ENCODE results near the gene KDM8. TPM values are rescaled to one million over a fixed set of nuclear protein-coding genes. Genes with fewer than 3 reads are reported as not detected.

KDM8 gene
- total and polyA plus RNA-seq, 9 of the 15 experiments (the other 6 are each of a cell fraction or from before 2014, with no cell fraction given), result 0.61 to 9.1 (median 5.4) TPM

- Histone ChIP-seq H2AFZ (ENCODE audit: low read depth, low read length) (no peak overlapping the region), H3K4me1 (replicated peaks in 1 of 2; ENCODE audit: control insufficient read depth in 2 of 2, insufficient read depth in 2 of 2, low read length in 2 of 2) (peaks cover 2 to 37% of the 10 kb centered on the region in 2 experiments), H3K27ac (ENCODE audit: extremely low read depth, low read depth, low read length) (no peak overlapping the region), H4K20me1 (replicated peaks; ENCODE audit: control insufficient read depth, insufficient read depth, low read length) (no peaks in the 10 kb centered on the region), H3K4me2 (ENCODE audit: insufficient read depth, low read length) (no peak overlapping the region), H3K27me3 (ENCODE audit: control insufficient read depth in 2 of 2, insufficient read depth in 2 of 2, low read length in 2 of 2) (no peaks in the 10 kb centered on the region), H3K79me2 (ENCODE audit: control insufficient read depth, insufficient read depth, low read length) (no peaks in the 10 kb centered on the region), H3K9me1 (ENCODE audit: control insufficient read depth, insufficient read depth, low read length) (no peaks in the 10 kb centered on the region), H3K4me3 (no peak overlapping the region), H3K36me3 (ENCODE audit: control insufficient read depth, insufficient read depth, low read length) (peaks cover 29% of the 10 kb centered on the region; the same call in 2 of the 3 replicates), H3K9me3 (replicated peaks; ENCODE audit: control insufficient read depth, insufficient read depth, low read depth, low read length) (no peaks in the 10 kb centered on the region), H3K9ac (ENCODE audit: insufficient read depth in 1 of 2, low read depth in 2 of 2, low read length in 2 of 2) (peak overlapping the region in 1 of 2 experiments; percentile 48; a peak in 1 of 4 replicates)
- CTCF ChIA-PET (ENCODE audit: low intra/inter-chr PET ratio), result no interaction called here
- intact Hi-C loops (cut with micrococcal nuclease), result no loop called here
- in situ Hi-C loops (cut with MboI), result loop anchor here (5.0 kb wide), 1 partner anchor 142 kb away; no protein-coding TSS in a partner anchor
- TF ChIP-seq WHSC1 (IDR thresholded peaks at IDR 0.05; ENCODE audit: low read length) (no peak), MTA1 (IDR thresholded peaks at IDR 0.05; ENCODE audit: borderline replicate concordance) (no peak), ZFX (CRISPR knock-in tag; IDR thresholded peaks at IDR 0.05) (no peak)
- TF ChIP-seq, protein P1, sequence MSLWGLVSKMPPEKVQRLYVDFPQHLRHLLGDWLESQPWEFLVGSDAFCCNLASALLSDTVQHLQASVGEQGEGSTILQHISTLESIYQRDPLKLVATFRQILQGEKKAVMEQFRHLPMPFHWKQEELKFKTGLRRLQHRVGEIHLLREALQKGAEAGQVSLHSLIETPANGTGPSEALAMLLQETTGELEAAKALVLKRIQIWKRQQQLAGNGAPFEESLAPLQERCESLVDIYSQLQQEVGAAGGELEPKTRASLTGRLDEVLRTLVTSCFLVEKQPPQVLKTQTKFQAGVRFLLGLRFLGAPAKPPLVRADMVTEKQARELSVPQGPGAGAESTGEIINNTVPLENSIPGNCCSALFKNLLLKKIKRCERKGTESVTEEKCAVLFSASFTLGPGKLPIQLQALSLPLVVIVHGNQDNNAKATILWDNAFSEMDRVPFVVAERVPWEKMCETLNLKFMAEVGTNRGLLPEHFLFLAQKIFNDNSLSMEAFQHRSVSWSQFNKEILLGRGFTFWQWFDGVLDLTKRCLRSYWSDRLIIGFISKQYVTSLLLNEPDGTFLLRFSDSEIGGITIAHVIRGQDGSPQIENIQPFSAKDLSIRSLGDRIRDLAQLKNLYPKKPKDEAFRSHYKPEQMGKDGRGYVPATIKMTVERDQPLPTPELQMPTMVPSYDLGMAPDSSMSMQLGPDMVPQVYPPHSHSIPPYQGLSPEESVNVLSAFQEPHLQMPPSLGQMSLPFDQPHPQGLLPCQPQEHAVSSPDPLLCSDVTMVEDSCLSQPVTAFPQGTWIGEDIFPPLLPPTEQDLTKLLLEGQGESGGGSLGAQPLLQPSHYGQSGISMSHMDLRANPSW (CRISPR knock-in tag; IDR thresholded peaks at IDR 0.05), result no peak
- BruUV-seq (replicated peaks), result no TSS peak
- no peak for ATAC-seq
- FAIRE-seq, result no peak
- DNase-seq (ENCODE audit: extremely low read depth in 1 of 4, low spot score in 3 of 4), result no peak
- POLR2A ChIA-PET, result no interaction called here
- 79% methylated on average over 14 of the region's 16 CpGs for WGBS (ENCODE audit: insufficient coverage, low coverage, missing lambda C conversion rate)
Measured at GRCh38 chr16:27230562-27231001, 27.3 kb downstream of the KDM8 start.

Measured in K562 (cell line).